ENCODE data around the gene NCOA3. TPM values are rescaled to one million over a fixed set of nuclear protein-coding genes. Genes with fewer than 3 reads are reported as not detected.

NCOA3 gene
- total and polyA plus RNA-seq, 3 donors from 2014 or later = 18.1 to 32.5 (median 27.6) TPM

- Histone ChIP-seq H3K4me1 (no peaks in the 10 kb centered on the region), H3K27me3 (no peaks in the 10 kb centered on the region), H3K4me3 (no peak overlapping the region), H3K9me3 (no peaks in the 10 kb centered on the region), H3K36me3 (ENCODE audit: low read depth, missing control alignments) (no peaks in the 10 kb centered on the region), H3K27ac (no peak overlapping the region)
- TF ChIP-seq POLR2A (IDR thresholded peaks at IDR 0.05) (no peak), CTCF (IDR thresholded peaks at IDR 0.05) (no peak)
- DNase-seq = no peak
- intact Hi-C loops (cut with DNase I; ENCODE audit: low total_unique reads) = no loop called here
- WGBS, 2 donors = 78 to 85% methylated on average over 5 of the region's 5 CpGs
These were observed 32.7 kb downstream of the NCOA3 start for GRCh38 chr20:47534405-47534804.

GRCh38 chr20:47535088-47535487 is 33.4 kb downstream of the NCOA3 start:
- no peak for DNase-seq
- TF ChIP-seq POLR2A (IDR thresholded peaks at IDR 0.05) (no peak), CTCF (IDR thresholded peaks at IDR 0.05) (no peak)
- Histone ChIP-seq H3K27me3 (no peaks in the 10 kb centered on the region), H3K36me3 (ENCODE audit: low read depth, missing control alignments) (no peaks in the 10 kb centered on the region), H3K27ac (no peak overlapping the region), H3K4me1 (no peaks in the 10 kb centered on the region), H3K9me3 (no peaks in the 10 kb centered on the region), H3K4me3 (no peak overlapping the region)
- intact Hi-C loops (cut with DNase I; ENCODE audit: low total_unique reads) = no loop called here
- 89 to 94% methylated on average over 8 of the region's 8 CpGs for WGBS, 2 donors

- no peaks in the 10 kb centered on the region for H3K36me3 ChIP-seq (ENCODE audit: low read depth, missing control alignments)
- H3K4me1 ChIP-seq = no peaks in the 10 kb centered on the region
- H3K27me3 ChIP-seq = no peaks in the 10 kb centered on the region
- no peaks in the 10 kb centered on the region for H3K9me3 ChIP-seq
- no peak for DNase-seq
- 88 to 95% methylated on average over 6 of the region's 6 CpGs for WGBS, 2 donors
- intact Hi-C loops (cut with DNase I; ENCODE audit: low total_unique reads) = no loop called here
- H3K4me3 ChIP-seq = no peak overlapping the region
- TF ChIP-seq POLR2A (IDR thresholded peaks at IDR 0.05) (no peak), CTCF (IDR thresholded peaks at IDR 0.05) (no peak)
- no peak overlapping the region for H3K27ac ChIP-seq
These were observed 34.3 kb downstream of the NCOA3 start for GRCh38 chr20:47535994-47536393.

GRCh38 chr20:47540443-47541354 is 39.0 kb downstream of the NCOA3 start:
- WGBS, 2 donors = 62 to 70% methylated on average over 5 of the region's 5 CpGs
- no peak for DNase-seq
- intact Hi-C loops (cut with DNase I; ENCODE audit: low total_unique reads) = no loop called here
- Histone ChIP-seq H3K27me3 (no peaks in the 10 kb centered on the region), H3K9me3 (no peaks in the 10 kb centered on the region), H3K27ac (no peak overlapping the region), H3K36me3 (ENCODE audit: low read depth, missing control alignments) (no peaks in the 10 kb centered on the region), H3K4me1 (no peaks in the 10 kb centered on the region), H3K4me3 (no peak overlapping the region)
- TF ChIP-seq POLR2A (IDR thresholded peaks at IDR 0.05) (no peak), CTCF (IDR thresholded peaks at IDR 0.05) (no peak)
